HepG2 (cell line): ENCODE results near the gene EPN2. TPM values are rescaled to one million over a fixed set of nuclear protein-coding genes. Genes with fewer than 3 reads are reported as not detected.

Source experiments
- FLYWCH1 ChIP-seq: sonication (generic); formaldehyde crosslinking; IDR thresholded peaks from 2 replicates; pipeline ENCODE4 v1.8.1; 2023; ENCODE audit warnings: mild to moderate bottlenecking, missing genetic modification reagents
- MAFF ChIP-seq: IDR thresholded peaks from 2 replicates; pipeline ENCODE4 v1.6.1; 2011; ENCODE audit warnings: low read depth, low read length, improper control_type of control experiment
- MXD4 ChIP-seq: IDR thresholded peaks from 2 replicates; pipeline ENCODE4 v1.6.1; 2016; ENCODE audit warnings: mild to moderate bottlenecking, missing biosample characterization, missing genetic modification reagents
- SNAI1 ChIP-seq: sonication (generic); formaldehyde crosslinking; IDR thresholded peaks from 2 replicates; pipeline ENCODE4 v1.5.0; 2020; ENCODE audit warnings: mild to moderate bottlenecking, missing genetic modification reagents, borderline replicate concordance
- SRSF1 ChIP-seq: fragments of 200-400 bp; formaldehyde crosslinking; optimal IDR thresholded peaks from 2 replicates; pipeline ENCODE3; 2017; ENCODE audit warnings: mild to moderate bottlenecking, low read depth, low read length, moderate library complexity
- polyA plus RNA-seq, 8 experiments: library from polyadenylated mRNA; depleted of rRNA in 3 of 8; stranded (reverse) in 7 of 8; unstranded in 1 of 8; fragments of >200 nt; fragmentation: Illumina TruSeq in 4 of 8; extraction: Trizol in 4 of 8; gene quantifications; 2 replicates each; pipeline versions ENCODE4 v1.2.1 to v1.2.3, GENCODE V29; 2011 to 2016; ENCODE audit warnings: low read depth in 4 of 8, missing spikeins in 1 of 8, mixed read lengths in 1 of 8; ENCODE audit not compliant: insufficient read depth in 1 of 8
- total RNA-seq, 5 experiments: library from RNA; depleted of rRNA; stranded (reverse); fragments of >200 nt; fragmentation: Illumina TruSeq; extraction: Trizol; gene quantifications; 2 replicates each; pipeline ENCODE4 v1.2.3, GENCODE V29; 2016; ENCODE audit warnings: low read depth in 1 of 5
- TF ChIP-seq, protein P1 (sequence below): sonication (generic); formaldehyde crosslinking; IDR thresholded peaks from 2 replicates; pipeline ENCODE4 v1.4.0; 2020; ENCODE audit warnings: missing genetic modification reagents
- TF ChIP-seq, protein P2 (sequence below): sonication (generic); formaldehyde crosslinking; IDR thresholded peaks from 2 replicates; pipeline ENCODE4 v1.9.0; 2021; ENCODE audit warnings: missing genetic modification reagents, borderline replicate concordance
- TF ChIP-seq, protein P3 (sequence below): sonication (generic); formaldehyde crosslinking; IDR thresholded peaks from 2 replicates; pipeline ENCODE4 v1.4.0; 2020; ENCODE audit warnings: missing genetic modification reagents, borderline replicate concordance
- TF ChIP-seq, protein P4 (sequence below): sonication (generic); formaldehyde crosslinking; IDR thresholded peaks from 2 replicates; pipeline ENCODE4 v1.4.0; 2020; ENCODE audit warnings: mild to moderate bottlenecking, low read depth, missing genetic modification reagents
- TF ChIP-seq, protein P5 (sequence below): sonication (generic); formaldehyde crosslinking; IDR thresholded peaks from 2 replicates; pipeline ENCODE4 v1.9.0; 2022; ENCODE audit warnings: missing genetic modification reagents, mild to moderate bottlenecking, borderline replicate concordance

Gene EPN2
- total and polyA plus RNA-seq, 2 of the 13 experiments (the other 11 are each of a cell fraction or from before 2014, with no cell fraction given) = 7.8 to 19.2 TPM

DNA sequence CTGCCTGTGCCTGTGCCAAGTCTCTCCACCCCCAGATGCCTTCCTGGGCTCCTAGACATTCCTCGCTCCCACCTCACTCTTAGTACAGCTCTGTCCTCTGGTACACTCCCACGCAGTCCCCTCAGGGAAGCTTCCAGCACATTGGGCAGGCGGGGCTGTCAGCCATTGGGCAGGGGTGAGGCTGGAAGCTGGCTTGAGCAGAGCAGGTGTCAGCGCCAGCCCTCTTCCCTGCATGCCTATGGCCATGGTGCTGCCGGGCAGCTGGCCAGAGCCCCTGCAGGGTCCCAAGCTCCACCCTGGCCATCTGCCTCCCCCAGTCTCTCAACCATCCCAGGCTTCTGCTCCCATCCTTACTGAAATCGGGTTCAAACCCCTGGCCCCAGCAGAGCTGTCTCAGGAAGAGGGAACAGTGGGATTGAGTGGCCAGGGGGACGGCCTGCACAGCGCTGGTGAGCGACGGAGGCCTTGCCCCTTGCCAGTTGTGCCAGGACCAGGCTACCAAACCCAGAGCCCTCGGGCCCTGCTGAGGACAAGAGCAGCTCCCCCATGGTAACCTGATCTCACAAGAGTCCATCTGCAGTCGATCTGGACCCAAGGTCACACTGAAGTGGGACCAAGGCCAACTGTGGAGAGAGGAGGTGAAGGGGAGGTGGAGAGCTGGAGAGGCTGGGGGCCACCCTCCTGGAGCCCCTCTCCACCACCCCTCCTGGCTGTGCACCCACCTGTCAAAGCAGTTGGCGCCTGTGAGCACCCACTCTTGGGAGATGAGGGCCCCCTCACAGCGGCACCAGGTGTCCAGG is 127.7 kb downstream of the EPN2 start (continued):
- TF ChIP-seq, protein P1, sequence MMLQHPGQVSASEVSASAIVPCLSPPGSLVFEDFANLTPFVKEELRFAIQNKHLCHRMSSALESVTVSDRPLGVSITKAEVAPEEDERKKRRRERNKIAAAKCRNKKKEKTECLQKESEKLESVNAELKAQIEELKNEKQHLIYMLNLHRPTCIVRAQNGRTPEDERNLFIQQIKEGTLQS (CRISPR knock-in tag) = no peak
- TF ChIP-seq FLYWCH1 (CRISPR knock-in tag) (no peak), MAFF (no peak), MXD4 (no peak), SNAI1 (no peak), SRSF1 (no peak)
- TF ChIP-seq, protein P2, sequence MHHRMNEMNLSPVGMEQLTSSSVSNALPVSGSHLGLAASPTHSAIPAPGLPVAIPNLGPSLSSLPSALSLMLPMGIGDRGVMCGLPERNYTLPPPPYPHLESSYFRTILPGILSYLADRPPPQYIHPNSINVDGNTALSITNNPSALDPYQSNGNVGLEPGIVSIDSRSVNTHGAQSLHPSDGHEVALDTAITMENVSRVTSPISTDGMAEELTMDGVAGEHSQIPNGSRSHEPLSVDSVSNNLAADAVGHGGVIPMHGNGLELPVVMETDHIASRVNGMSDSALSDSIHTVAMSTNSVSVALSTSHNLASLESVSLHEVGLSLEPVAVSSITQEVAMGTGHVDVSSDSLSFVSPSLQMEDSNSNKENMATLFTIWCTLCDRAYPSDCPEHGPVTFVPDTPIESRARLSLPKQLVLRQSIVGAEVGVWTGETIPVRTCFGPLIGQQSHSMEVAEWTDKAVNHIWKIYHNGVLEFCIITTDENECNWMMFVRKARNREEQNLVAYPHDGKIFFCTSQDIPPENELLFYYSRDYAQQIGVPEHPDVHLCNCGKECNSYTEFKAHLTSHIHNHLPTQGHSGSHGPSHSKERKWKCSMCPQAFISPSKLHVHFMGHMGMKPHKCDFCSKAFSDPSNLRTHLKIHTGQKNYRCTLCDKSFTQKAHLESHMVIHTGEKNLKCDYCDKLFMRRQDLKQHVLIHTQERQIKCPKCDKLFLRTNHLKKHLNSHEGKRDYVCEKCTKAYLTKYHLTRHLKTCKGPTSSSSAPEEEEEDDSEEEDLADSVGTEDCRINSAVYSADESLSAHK (CRISPR knock-in tag) = no peak
- TF ChIP-seq, protein P3, sequence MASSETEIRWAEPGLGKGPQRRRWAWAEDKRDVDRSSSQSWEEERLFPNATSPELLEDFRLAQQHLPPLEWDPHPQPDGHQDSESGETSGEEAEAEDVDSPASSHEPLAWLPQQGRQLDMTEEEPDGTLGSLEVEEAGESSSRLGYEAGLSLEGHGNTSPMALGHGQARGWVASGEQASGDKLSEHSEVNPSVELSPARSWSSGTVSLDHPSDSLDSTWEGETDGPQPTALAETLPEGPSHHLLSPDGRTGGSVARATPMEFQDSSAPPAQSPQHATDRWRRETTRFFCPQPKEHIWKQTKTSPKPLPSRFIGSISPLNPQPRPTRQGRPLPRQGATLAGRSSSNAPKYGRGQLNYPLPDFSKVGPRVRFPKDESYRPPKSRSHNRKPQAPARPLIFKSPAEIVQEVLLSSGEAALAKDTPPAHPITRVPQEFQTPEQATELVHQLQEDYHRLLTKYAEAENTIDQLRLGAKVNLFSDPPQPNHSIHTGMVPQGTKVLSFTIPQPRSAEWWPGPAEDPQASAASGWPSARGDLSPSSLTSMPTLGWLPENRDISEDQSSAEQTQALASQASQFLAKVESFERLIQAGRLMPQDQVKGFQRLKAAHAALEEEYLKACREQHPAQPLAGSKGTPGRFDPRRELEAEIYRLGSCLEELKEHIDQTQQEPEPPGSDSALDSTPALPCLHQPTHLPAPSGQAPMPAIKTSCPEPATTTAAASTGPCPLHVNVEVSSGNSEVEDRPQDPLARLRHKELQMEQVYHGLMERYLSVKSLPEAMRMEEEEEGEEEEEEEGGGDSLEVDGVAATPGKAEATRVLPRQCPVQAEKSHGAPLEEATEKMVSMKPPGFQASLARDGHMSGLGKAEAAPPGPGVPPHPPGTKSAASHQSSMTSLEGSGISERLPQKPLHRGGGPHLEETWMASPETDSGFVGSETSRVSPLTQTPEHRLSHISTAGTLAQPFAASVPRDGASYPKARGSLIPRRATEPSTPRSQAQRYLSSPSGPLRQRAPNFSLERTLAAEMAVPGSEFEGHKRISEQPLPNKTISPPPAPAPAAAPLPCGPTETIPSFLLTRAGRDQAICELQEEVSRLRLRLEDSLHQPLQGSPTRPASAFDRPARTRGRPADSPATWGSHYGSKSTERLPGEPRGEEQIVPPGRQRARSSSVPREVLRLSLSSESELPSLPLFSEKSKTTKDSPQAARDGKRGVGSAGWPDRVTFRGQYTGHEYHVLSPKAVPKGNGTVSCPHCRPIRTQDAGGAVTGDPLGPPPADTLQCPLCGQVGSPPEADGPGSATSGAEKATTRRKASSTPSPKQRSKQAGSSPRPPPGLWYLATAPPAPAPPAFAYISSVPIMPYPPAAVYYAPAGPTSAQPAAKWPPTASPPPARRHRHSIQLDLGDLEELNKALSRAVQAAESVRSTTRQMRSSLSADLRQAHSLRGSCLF (CRISPR knock-in tag) = no peak
- TF ChIP-seq, protein P4, sequence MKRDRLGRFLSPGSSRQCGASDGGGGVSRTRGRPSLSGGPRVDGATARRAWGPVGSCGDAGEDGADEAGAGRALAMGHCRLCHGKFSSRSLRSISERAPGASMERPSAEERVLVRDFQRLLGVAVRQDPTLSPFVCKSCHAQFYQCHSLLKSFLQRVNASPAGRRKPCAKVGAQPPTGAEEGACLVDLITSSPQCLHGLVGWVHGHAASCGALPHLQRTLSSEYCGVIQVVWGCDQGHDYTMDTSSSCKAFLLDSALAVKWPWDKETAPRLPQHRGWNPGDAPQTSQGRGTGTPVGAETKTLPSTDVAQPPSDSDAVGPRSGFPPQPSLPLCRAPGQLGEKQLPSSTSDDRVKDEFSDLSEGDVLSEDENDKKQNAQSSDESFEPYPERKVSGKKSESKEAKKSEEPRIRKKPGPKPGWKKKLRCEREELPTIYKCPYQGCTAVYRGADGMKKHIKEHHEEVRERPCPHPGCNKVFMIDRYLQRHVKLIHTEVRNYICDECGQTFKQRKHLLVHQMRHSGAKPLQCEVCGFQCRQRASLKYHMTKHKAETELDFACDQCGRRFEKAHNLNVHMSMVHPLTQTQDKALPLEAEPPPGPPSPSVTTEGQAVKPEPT (CRISPR knock-in tag) = no peak
- TF ChIP-seq, protein P5, sequence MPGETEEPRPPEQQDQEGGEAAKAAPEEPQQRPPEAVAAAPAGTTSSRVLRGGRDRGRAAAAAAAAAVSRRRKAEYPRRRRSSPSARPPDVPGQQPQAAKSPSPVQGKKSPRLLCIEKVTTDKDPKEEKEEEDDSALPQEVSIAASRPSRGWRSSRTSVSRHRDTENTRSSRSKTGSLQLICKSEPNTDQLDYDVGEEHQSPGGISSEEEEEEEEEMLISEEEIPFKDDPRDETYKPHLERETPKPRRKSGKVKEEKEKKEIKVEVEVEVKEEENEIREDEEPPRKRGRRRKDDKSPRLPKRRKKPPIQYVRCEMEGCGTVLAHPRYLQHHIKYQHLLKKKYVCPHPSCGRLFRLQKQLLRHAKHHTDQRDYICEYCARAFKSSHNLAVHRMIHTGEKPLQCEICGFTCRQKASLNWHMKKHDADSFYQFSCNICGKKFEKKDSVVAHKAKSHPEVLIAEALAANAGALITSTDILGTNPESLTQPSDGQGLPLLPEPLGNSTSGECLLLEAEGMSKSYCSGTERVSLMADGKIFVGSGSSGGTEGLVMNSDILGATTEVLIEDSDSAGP = peak; percentile 16; the same call in 1 of the 2 replicates
